GM23248 (cell line): ENCODE data around the gene ROS1. TPM values are rescaled to one million over a fixed set of nuclear protein-coding genes. Genes with fewer than 3 reads are reported as not detected.
"Not testable (repeated sequence)": the region's sequence is repeated elsewhere in the genome, so short reads cannot be mapped to it uniquely, and the experiment has no call there.

Experiments
- DNase-seq: peaks from one replicate; pipeline ENCODE4 v3.0.0-alpha.2; 2015
- H2AFZ ChIP-seq: fragments of 200-600 bp; sonication (generic); 2 replicates; pipeline ENCODE4 v1.6.1; 2016; ENCODE audit warnings: antibody characterized with exemption
- H3F3A ChIP-seq: fragments of 200-600 bp; sonication (generic); 2 replicates; pipeline ENCODE4 v1.6.1; 2016; ENCODE audit warnings: mild to moderate bottlenecking, antibody characterized with exemption, mixed run types; ENCODE audit not compliant: insufficient read depth
- H3K27ac ChIP-seq: fragments of 200-600 bp; sonication (generic); 2 replicates; pipeline ENCODE4 v1.5.1; 2016; ENCODE audit warnings: mild to moderate bottlenecking
- H3K27me3 ChIP-seq: fragments of 200-600 bp; sonication (generic); replicated peaks from 2 replicates; pipeline ENCODE4 v1.6.1; 2016; ENCODE audit warnings: mild to moderate bottlenecking; ENCODE audit not compliant: insufficient read depth
- H3K36me3 ChIP-seq: fragments of 200-600 bp; sonication (generic); 2 replicates; pipeline ENCODE4 v1.6.1; 2016; ENCODE audit warnings: low read depth, mild to moderate bottlenecking
- H3K4me1 ChIP-seq: fragments of 200-600 bp; sonication (generic); 2 replicates; pipeline ENCODE4 v1.6.1; 2016; ENCODE audit warnings: mild to moderate bottlenecking; ENCODE audit not compliant: insufficient read depth
- H3K4me2 ChIP-seq: fragments of 200-600 bp; sonication (generic); one replicate; pipeline ENCODE4 v1.6.1; 2016; ENCODE audit warnings: mild to moderate bottlenecking; ENCODE audit not compliant: unreplicated experiment
- H3K4me3 ChIP-seq: fragments of 200-600 bp; sonication (generic); 2 replicates; pipeline ENCODE4 v1.5.1; 2016; ENCODE audit warnings: mild to moderate bottlenecking
- H3K79me2 ChIP-seq: fragments of 200-600 bp; sonication (generic); 2 replicates; pipeline ENCODE4 v1.6.1; 2016; ENCODE audit warnings: mild to moderate bottlenecking; ENCODE audit not compliant: insufficient read depth
- H3K9ac ChIP-seq: fragments of 200-600 bp; sonication (generic); 2 replicates; pipeline ENCODE4 v1.6.1; 2016; ENCODE audit warnings: mild to moderate bottlenecking
- H3K9me2 ChIP-seq: fragments of 200-600 bp; sonication (generic); 2 replicates; pipeline ENCODE4 v1.6.1; 2016; ENCODE audit warnings: mixed run types, mild to moderate bottlenecking, moderate library complexity; ENCODE audit not compliant: insufficient read depth
- H3K9me3 ChIP-seq: fragments of 200-600 bp; sonication (generic); one replicate; pipeline ENCODE4 v1.6.1; 2017; ENCODE audit warnings: low read depth
- H4K20me1 ChIP-seq: fragments of 200-600 bp; sonication (generic); 2 replicates; pipeline ENCODE4 v1.6.0; 2016; ENCODE audit not compliant: insufficient read depth
- EZH2 ChIP-seq: fragments of 200-600 bp; sonication (generic); IDR thresholded peaks from 2 replicates; pipeline ENCODE4 v1.6.1; 2018; ENCODE audit warnings: antibody characterized with exemption, mild to moderate bottlenecking; ENCODE audit not compliant: insufficient read depth, poor library complexity, severe bottlenecking
- EZH2phosphoT487 ChIP-seq: fragments of 200-600 bp; sonication (generic); IDR thresholded peaks from 2 replicates; pipeline ENCODE4 v1.6.1; 2018; ENCODE audit warnings: antibody characterized with exemption, moderate library complexity, mild to moderate bottlenecking, low read depth; ENCODE audit not compliant: insufficient read depth
- WGBS, 2 experiments: methylation state at CpG; one replicate each; pipeline ENCODE4 v1.1.6; 2015 to 2017; ENCODE audit warnings: low lambda C conversion rate in 2 of 2, low coverage in 1 of 2; ENCODE audit errors: missing lambda C conversion rate in 2 of 2; 5-methylcytosine and 5-hydroxymethylcytosine counted together
- in situ Hi-C: fragments of 300-500 bp; cut with MboI; formaldehyde crosslinking; loops from 2 replicates; pipeline ENCODE4 v1.15.0; 2020
- polyA plus RNA-seq: library from polyadenylated mRNA; unstranded; fragments of >200 nt; fragmentation: Nextera tagmentation; extraction: Ambion mirVana; gene quantifications from 2 replicates; pipeline ENCODE4 v1.2.1, GENCODE V29; 2016
- small RNA-seq: library from RNA; depleted of rRNA; stranded (forward); fragments of <200 nt; gene quantifications from one replicate; pipeline ENCODE3, GENCODE V24; 2014; ENCODE audit warnings: low read depth, low replicate concordance
- total RNA-seq: library from RNA; depleted of rRNA; stranded (reverse); fragments of >200 nt; shearing (Covaris generic); gene quantifications from 2 replicates; pipeline ENCODE4 v1.2.3, GENCODE V29; 2014; rRNA removed

ROS1 gene
- total and polyA plus RNA-seq, 2 experiments from 2014 or later, result 0.20 to 0.43 TPM

- Histone ChIP-seq H3K4me3 (no peak overlapping the region), H3K4me1 (no peaks in the 10 kb centered on the region), H3K9me2 (no peaks in the 10 kb centered on the region), H3K36me3 (no peaks in the 10 kb centered on the region), H3K79me2 (no peaks in the 10 kb centered on the region), H4K20me1 (no peaks in the 10 kb centered on the region), H3K9me3 (no peaks in the 10 kb centered on the region), H3K9ac (no peak overlapping the region), H3K4me2 (no peak overlapping the region), H3F3A (no peaks in the 10 kb centered on the region), H3K27ac (no peak overlapping the region), H3K27me3 (peaks cover 70% of the 10 kb centered on the region), H2AFZ (no peak overlapping the region)
- WGBS, 2 experiments, result 86 to 90% methylated on average over 8 of the region's 8 CpGs
- TF ChIP-seq EZH2 (no peak), EZH2phosphoT487 (no peak)
- DNase-seq, result no peak
- in situ Hi-C loops, result no loop called here
These were observed 162.9 kb downstream of the ROS1 start for GRCh38 chr6:117262799-117263198.

- Histone ChIP-seq H3K4me2 (no peak overlapping the region), H3K79me2 (no peaks in the 10 kb centered on the region), H3F3A (no peaks in the 10 kb centered on the region), H3K9ac (no peak overlapping the region), H3K27ac (no peak overlapping the region), H3K27me3 (no peaks in the 10 kb centered on the region), H3K9me2 (no peaks in the 10 kb centered on the region), H3K4me3 (no peak overlapping the region), H3K36me3 (no peaks in the 10 kb centered on the region), H3K4me1 (no peaks in the 10 kb centered on the region), H2AFZ (no peak overlapping the region), H4K20me1 (no peaks in the 10 kb centered on the region), H3K9me3 (no peaks in the 10 kb centered on the region)
- whole genome bisulfite sequencing, 2 experiments, result 39 to 48% methylated on average over 2 of the region's 2 CpGs
- DNase-seq, result no peak
- in situ Hi-C loops, result no loop called here
- TF ChIP-seq EZH2phosphoT487 (no peak), EZH2 (no peak)
These were observed 172.0 kb downstream of the ROS1 start for GRCh38 chr6:117253785-117254184.

GRCh38 chr6:117244979-117245378, 180.8 kb downstream of the ROS1 start:
- in situ Hi-C loops, H3K9ac ChIP-seq, H3K27ac ChIP-seq, H3K36me3 ChIP-seq, H3K9me3 ChIP-seq, H3K4me2 ChIP-seq, H3K79me2 ChIP-seq, H3F3A ChIP-seq, H4K20me1 ChIP-seq, H2AFZ ChIP-seq, DNase-seq, H3K4me1 ChIP-seq, H3K27me3 ChIP-seq, H3K9me2 ChIP-seq, H3K4me3 ChIP-seq: not testable (repeated sequence)
- WGBS, 2 experiments, result 60 to 71% methylated on average over 16 to 20 of the region's 20 CpGs

- 46 to 65% methylated on average over 11 to 13 of the region's 13 CpGs for WGBS, 2 experiments
- DNase-seq, H3K4me3 ChIP-seq, H4K20me1 ChIP-seq, H3K79me2 ChIP-seq, H3K9ac ChIP-seq, H3K36me3 ChIP-seq, H3F3A ChIP-seq, H3K9me2 ChIP-seq, in situ Hi-C loops, H2AFZ ChIP-seq, H3K4me1 ChIP-seq, H3K27ac ChIP-seq, H3K27me3 ChIP-seq, H3K4me2 ChIP-seq, H3K9me3 ChIP-seq: not testable (repeated sequence)
These were observed 181.2 kb downstream of the ROS1 start for GRCh38 chr6:117244571-117244970.

Small RNAs within 50 kb of the gene (small RNA-seq; reads per million reads assigned to genes)
- not detected for gene RN7SKP18
- not detected for gene RNU6-253P

Other genes with a start within 250 kb of the ROS1 start
- gene VGLL2, start 160.4 kb downstream of the ROS1 start, total RNA-seq, result not detected in 2 replicates
- not detected in 2 replicates for gene VGLL2, start 160.4 kb downstream of the ROS1 start, polyA plus RNA-seq
- 38.4 and 52.0 TPM in 2 replicates for gene DCBLD1, start 56.7 kb upstream of the ROS1 start, total RNA-seq
- gene DCBLD1, start 56.7 kb upstream of the ROS1 start, polyA plus RNA-seq, result 24.0 and 25.1 TPM in 2 replicates
- gene GOPC, start 176.6 kb upstream of the ROS1 start, total RNA-seq, result 71.8 and 81.4 TPM in 2 replicates
- gene GOPC, start 176.6 kb upstream of the ROS1 start, polyA plus RNA-seq, result 43.0 and 44.8 TPM in 2 replicates
- gene NUS1, start 249.5 kb upstream of the ROS1 start, total RNA-seq, result 15.3 and 19.2 TPM in 2 replicates
- gene NUS1, start 249.5 kb upstream of the ROS1 start, polyA plus RNA-seq, result 13.8 and 14.8 TPM in 2 replicates